Measurements from ENCODE around the gene NAA25.

Gene NAA25

DNA sequence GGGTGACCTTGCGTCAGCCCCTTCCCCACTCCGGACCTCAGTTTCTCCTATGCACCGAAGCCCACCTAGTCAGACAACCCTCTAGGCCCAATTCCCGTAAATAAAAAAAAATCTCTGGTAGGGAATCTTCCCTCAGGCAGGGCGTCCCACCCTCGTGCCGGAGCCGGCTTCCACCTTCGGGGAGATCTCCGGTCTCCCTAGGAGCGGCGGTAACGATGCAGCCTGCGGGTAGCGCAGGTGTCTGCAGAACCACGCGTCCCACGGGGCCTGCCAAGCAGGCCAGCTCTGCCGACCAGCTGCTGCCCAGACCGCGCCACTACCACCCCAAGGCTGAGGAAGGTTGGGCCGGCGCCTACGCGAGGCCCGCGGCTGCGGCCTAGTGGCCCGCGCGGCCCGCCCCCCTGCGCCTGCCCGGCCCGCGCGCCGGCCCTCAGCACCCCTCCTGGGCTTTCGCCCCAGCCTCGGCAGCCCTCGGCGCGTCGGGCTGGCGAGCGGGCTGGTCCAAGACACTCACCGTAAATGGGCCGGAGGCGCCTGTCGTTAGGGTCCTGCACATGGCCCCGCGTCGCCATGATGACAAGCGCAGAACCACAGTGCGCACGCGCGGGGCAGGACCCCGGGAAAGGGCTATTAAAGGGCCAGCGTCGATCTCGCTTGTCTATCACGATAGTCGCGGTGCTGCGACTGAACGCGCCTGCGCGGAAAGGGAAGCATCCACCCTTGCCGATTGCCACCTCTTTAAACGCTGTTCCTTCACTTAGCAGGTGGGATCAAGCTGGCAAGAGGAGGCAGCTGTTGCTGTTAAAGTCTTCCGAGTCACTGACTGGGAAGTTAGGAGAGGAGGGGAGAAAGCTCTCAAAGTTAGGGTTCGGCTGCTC is at the start of gene NAA25:
NAA25 (minus strand) TSS at position 582 of the 878 bp plus-strand sequence; CDS start at position 572, 10 bp downstream.
- TF ChIP-seq CTCF (IDR thresholded peaks at IDR 0.05; ENCODE audit: low read depth, low read length) = no peak

DNA sequence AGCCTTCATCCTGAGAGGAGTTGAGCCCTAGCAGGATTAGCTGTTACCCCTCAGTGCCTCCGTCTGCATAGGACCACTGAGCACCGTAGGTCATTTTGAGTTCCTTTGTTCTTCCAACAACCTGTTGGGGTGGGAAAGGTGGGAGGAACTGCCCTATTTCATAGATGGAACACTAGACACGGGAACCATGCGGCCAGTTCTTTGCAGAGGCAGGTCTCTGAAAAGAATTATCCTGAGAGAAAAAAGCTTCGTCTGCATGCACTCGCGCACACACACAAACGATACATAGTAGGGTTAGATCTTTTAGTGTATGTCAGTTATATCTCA is 45.3 kb upstream of the NAA25 start:
- no peak for TF ChIP-seq CTCF (IDR thresholded peaks at IDR 0.05; ENCODE audit: low read depth, low read length)
- no peak overlapping the region for H3K4me3 ChIP-seq (ENCODE audit: low read depth, low read length)

More for the DNA sequence above, at the start of gene NAA25:
- peak within 1 kb of the TSS; percentile 75 for H3K4me3 ChIP-seq (ENCODE audit: low read depth, low read length)

- H3K4me3 ChIP-seq (ENCODE audit: low read depth, low read length) = no peak overlapping the region
- TF ChIP-seq CTCF (IDR thresholded peaks at IDR 0.05; ENCODE audit: low read depth, low read length) = no peak
These were observed 44.8 kb upstream of the NAA25 start for GRCh38 chr12:112153181-112153892.

DNA sequence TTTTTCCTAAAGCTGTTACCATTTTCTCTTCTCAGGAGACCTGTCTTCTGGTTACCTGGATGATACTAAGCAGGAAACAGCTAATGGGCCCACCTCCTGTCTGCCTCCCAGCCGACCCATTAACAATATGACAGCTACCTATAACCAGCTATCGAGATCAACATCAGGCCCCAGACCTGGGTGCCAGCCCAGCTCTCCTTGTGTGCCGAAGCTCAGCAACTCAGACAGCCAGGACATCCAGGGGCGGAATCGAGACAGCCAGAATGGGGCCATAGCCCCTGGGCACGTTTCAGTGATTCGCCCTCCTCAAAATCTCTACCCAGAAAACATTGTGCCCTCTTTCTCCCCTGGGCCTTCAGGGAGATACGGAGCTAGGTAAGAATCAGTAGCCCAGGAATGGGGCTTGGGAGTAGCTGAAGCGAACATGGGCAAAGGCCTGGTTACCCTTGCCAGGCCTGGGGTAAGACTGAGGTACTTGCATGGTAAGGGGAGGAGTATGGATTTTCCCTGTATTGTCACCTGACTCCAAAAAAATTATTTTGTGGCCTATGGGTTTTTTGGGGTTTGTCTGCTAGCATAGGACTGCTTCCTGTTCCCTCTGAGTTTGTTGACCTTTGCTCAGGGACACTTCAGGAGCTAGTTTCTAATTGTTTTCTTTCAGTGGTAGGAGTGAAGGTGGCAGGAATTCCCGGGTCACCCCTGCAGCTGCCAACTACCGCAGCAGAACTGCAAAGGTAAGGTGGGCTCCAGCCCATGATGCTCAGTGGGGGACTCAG is 43.4 kb upstream of the NAA25 start:
- no peak for TF ChIP-seq CTCF (IDR thresholded peaks at IDR 0.05; ENCODE audit: low read depth, low read length)
- no peak overlapping the region for H3K4me3 ChIP-seq (ENCODE audit: low read depth, low read length)

DNA sequence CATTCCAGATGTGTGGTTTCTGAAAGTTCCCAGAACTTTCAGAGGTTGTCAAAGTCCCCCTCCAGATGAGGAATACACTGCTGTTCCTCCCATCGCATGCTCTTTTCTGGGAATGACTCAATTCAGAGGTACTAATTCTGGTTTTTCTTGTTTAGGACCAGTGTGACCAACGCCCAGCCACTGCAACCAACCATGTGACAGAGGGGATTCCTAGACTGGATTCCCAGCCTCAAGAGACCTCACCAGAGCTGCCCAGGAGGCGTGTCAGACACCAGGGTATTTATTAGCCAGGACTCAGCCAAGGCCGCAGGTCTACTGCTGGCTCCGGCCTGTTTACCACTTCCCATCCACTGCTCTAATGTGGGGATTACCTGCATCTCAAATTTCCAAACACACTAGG is 41.0 kb upstream of the NAA25 start:
- no peak for TF ChIP-seq CTCF (IDR thresholded peaks at IDR 0.05; ENCODE audit: low read depth, low read length)
- H3K4me3 ChIP-seq (ENCODE audit: low read depth, low read length) = no peak overlapping the region

DNA sequence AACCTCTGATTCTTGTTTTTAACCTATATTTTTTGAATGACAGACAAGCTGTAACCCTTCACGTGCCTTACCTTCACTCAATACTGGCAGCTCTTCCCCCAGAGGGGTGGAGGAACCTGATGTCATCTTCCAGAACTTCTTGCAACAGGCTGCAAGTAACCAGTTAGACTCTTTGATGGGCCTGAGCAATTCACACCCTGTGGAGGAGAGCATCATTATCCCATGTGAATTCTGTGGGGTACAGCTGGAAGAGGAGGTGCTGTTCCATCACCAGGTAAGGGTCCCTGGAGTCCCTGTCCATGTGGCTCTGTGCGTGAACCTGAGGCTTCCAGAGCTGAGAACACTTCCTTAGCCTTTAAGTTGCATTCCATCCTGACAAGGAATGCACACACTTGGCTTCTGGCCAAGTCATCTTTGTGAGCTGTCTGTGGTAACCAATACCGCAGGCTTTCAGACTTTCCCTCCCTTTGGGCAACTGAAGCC is 39.5 kb upstream of the NAA25 start:
- no peak overlapping the region for H3K4me3 ChIP-seq (ENCODE audit: low read depth, low read length)
- TF ChIP-seq CTCF (IDR thresholded peaks at IDR 0.05; ENCODE audit: low read depth, low read length) = no peak
